T-helper 1 cell treated with Interleukin-12 subunit alpha and Interleukin-12 subunit beta and Interleukin-4 antibody, amounts not matched to agents 30 μg/mL and 1 μg/mL, for 36 hours (primary cell): Measurements from ENCODE around the gene RNF7.

Source experiments
- H3K27ac Mint-ChIP-seq: one replicate; pipeline ENCODE4 v1.8.0; 2021; ENCODE audit warnings: mild to moderate bottlenecking, mixed read lengths
- H3K27me3 Mint-ChIP-seq: one replicate; pipeline ENCODE4 v1.8.0; 2021; ENCODE audit warnings: low read depth, mixed read lengths
- H3K36me3 Mint-ChIP-seq: one replicate; pipeline ENCODE4 v1.8.0; 2021; ENCODE audit warnings: low read depth, mixed read lengths
- H3K4me1 Mint-ChIP-seq: one replicate; pipeline ENCODE4 v1.8.0; 2021; ENCODE audit warnings: low read depth, mixed read lengths
- H3K4me3 Mint-ChIP-seq: one replicate; pipeline ENCODE4 v1.8.0; 2021; ENCODE audit warnings: mild to moderate bottlenecking, moderate library complexity, mixed read lengths
- H3K9me3 Mint-ChIP-seq: one replicate; pipeline ENCODE4 v1.8.0; 2021; ENCODE audit warnings: mixed read lengths

Gene RNF7

DNA sequence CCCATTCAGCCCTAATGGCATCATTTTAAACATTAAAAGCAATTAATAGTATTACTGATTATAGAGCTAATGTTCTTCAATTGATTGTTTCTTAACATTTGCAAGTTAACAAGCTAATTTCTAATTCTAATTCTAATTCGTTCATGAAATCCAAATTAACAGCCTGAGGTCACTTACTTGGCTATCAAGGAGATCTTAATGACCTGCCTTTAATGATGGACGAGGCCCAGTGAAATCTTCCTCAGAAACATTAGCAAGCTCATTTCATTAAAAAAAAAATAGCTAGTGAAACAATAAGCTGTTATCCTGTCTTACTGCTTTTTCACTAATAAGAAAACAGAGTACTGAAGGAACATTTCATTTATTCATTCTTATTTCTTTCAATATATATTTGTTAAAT lies 15.4 kb upstream of the RNF7 start:
- Mint-ChIP-seq H3K27ac (no peak overlapping the region), H3K27me3 (peaks cover 18% of the 10 kb centered on the region), H3K9me3 (no peaks in the 10 kb centered on the region), H3K36me3 (no peaks in the 10 kb centered on the region), H3K4me1 (no peaks in the 10 kb centered on the region), H3K4me3 (no peak overlapping the region)

DNA sequence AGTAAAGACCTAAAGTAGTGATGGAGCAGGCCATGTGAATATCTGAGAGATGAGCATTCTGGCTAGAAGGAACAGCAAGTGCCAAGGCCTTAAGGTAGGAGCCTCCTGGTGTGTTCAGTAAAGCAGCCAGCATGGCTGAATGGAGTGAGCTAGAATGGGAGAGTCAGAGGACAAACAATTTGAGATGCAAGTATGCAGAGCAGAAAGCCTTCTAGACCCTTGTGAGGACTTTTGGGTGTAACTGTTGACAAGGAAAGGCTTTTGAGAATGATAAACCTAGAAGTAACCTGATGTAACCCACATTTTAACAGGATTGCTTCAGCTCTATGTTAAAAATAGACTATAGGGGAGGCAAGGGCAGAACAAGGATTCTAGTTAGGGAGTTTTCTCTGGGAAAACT lies 14.8 kb upstream of the RNF7 start:
- Mint-ChIP-seq H3K27me3 (peaks cover 18% of the 10 kb centered on the region), H3K9me3 (no peaks in the 10 kb centered on the region), H3K4me3 (no peak overlapping the region), H3K36me3 (no peaks in the 10 kb centered on the region), H3K4me1 (no peaks in the 10 kb centered on the region), H3K27ac (no peak overlapping the region)

DNA sequence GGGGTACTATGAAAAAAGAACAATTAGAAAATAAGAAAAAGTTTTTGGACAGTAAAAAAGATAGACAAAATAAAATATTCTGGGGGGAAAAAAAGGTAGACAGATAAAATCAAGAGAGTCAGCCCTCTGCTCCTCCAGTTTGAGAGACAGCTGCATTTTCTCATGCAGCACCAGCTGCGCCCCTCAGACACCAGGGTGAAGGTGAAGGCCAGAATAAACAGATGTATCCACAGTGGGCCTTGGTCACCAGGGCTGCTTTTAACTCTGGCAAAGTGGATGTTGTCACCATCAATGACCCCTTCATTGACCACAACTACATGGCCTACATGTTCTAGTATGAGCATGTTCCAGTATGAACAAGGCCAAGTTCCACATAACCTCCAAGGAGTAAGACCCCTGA lies 13.9 kb upstream of the RNF7 start:
- H3K27me3 Mint-ChIP-seq, result peaks cover 18% of the 10 kb centered on the region
- H3K9me3 Mint-ChIP-seq, result no peaks in the 10 kb centered on the region
- H3K36me3 Mint-ChIP-seq, result no peaks in the 10 kb centered on the region
- H3K4me3 Mint-ChIP-seq, result no peak overlapping the region
- no peak overlapping the region for H3K27ac Mint-ChIP-seq
- H3K4me1 Mint-ChIP-seq, result no peaks in the 10 kb centered on the region

DNA sequence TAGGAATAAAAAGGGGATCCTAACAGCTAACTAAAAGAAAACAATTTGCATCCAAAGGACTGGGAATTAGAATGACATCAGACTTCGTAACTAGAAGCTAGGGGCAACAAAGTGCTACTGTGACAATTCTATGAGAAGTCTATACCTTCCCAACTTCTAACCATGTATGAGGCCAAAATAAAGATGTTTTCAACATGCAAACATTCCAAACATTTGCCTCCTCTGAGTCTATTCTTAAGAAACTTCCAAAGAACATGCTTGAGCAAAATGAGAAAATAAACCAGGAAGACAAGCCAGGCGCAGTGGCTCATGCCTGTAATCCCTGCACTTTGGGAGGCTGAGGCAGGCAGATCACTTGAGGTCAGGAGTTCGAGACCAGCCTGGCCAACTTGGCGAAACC lies 13.1 kb upstream of the RNF7 start:
- no peaks in the 10 kb centered on the region for H3K9me3 Mint-ChIP-seq
- H3K4me3 Mint-ChIP-seq, result no peak overlapping the region
- H3K36me3 Mint-ChIP-seq, result no peaks in the 10 kb centered on the region
- no peak overlapping the region for H3K27ac Mint-ChIP-seq
- no peaks in the 10 kb centered on the region for H3K4me1 Mint-ChIP-seq
- H3K27me3 Mint-ChIP-seq, result peaks cover 14% of the 10 kb centered on the region

DNA sequence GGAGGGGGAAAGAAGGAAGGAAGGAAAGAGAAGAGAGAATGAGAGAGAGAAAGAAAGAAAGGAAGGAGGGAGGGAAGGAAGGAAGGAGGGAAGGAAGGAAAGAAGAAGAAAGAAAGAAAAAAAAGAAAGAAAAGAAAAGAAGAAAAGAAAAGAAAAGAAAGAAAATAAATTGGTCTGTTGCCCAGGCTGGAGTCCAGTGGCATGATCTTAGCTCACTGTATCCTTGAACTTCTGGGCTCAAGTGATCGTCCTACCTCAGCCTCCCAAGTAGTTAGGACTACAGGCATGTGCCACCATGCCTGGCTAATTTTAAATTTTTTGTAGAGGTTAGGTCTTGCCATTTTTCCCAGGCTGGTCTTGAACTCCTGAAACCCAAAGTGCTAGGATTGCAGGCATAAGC lies 11.6 kb upstream of the RNF7 start:
- peaks cover 12% of the 10 kb centered on the region for H3K27me3 Mint-ChIP-seq
- H3K9me3 Mint-ChIP-seq, result no peaks in the 10 kb centered on the region
- H3K4me3 Mint-ChIP-seq, result no peak overlapping the region
- H3K27ac Mint-ChIP-seq, result no peak overlapping the region
- H3K4me1 Mint-ChIP-seq, result no peaks in the 10 kb centered on the region
- H3K36me3 Mint-ChIP-seq, result no peaks in the 10 kb centered on the region

DNA sequence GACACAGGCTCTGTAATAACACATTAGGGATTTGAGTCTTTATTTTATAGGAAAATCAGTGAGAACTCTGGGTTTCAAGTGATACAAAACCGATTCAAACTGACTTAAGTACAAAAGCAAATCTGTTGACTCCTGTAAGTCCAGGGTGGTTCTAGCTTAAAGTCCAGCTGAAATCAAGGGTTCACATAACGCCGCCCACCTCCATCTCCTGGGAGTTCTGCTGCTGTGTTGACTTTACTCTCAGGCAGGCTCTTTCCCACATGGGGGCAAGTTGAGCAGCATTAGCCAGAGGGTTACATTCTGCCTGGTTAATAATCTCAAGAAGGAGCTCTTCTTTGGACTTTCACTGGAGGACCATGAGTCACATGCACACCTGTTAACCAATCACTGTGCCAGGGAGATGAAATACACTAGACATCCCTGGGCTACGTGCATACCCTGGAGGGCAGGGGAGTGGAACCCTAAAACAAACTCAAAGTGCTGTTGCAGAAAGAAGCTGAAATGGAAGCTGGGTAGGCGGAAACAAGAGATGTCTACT lies 9.7 kb upstream of the RNF7 start:
- Mint-ChIP-seq H3K36me3 (no peaks in the 10 kb centered on the region), H3K27me3 (peaks cover 10% of the 10 kb centered on the region), H3K4me3 (no peak overlapping the region), H3K27ac (no peak overlapping the region), H3K9me3 (no peaks in the 10 kb centered on the region), H3K4me1 (no peaks in the 10 kb centered on the region)

DNA sequence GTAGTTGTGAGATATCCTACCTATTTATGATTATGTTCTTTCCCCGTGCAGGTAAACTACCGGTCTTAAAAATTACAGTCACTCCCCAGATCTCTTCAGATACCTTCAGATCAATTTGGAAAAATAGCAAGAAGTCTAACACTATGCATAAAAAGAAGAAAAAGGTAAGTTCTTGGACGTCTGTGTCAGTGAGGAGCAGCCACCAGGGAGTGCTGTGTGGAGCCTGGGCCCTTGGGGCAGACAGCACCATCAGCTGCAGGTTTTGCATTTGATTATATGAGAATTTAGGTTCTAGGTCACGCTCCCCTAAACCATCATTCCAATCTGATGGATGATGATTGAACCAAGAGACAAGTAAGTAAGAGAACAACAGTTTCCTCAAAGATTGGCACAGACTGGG lies 8.9 kb upstream of the RNF7 start:
- H3K4me1 Mint-ChIP-seq, result no peaks in the 10 kb centered on the region
- H3K27ac Mint-ChIP-seq, result no peak overlapping the region
- H3K36me3 Mint-ChIP-seq, result no peaks in the 10 kb centered on the region
- no peaks in the 10 kb centered on the region for H3K9me3 Mint-ChIP-seq
- peaks cover 15% of the 10 kb centered on the region for H3K27me3 Mint-ChIP-seq
- H3K4me3 Mint-ChIP-seq, result no peak overlapping the region

DNA sequence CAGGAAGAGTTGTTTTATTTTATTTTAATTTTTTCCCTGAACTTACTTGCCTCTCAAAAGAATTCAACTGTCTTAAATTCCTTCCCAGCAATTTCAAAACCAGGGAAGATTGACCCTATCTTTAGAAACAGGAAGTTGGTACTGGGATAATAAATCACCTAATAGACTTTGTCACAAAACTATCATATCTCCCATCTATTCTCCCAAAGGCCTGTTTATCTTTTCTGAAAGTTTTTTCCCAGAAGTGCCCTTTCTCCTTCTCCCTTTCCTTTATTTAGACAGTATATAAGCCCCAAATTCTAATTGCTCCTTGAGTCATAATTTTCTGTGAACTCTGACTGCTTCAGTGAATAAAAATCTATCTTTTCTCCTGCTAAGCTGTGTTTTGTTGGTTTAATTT lies 2.9 kb upstream of the RNF7 start:
- peaks cover 5% of the 10 kb centered on the region for H3K27me3 Mint-ChIP-seq
- H3K4me3 Mint-ChIP-seq, result no peak overlapping the region
- peaks cover 2% of the 10 kb centered on the region for H3K36me3 Mint-ChIP-seq
- H3K9me3 Mint-ChIP-seq, result no peaks in the 10 kb centered on the region
- no peak overlapping the region for H3K27ac Mint-ChIP-seq
- peaks cover 12% of the 10 kb centered on the region for H3K4me1 Mint-ChIP-seq

DNA sequence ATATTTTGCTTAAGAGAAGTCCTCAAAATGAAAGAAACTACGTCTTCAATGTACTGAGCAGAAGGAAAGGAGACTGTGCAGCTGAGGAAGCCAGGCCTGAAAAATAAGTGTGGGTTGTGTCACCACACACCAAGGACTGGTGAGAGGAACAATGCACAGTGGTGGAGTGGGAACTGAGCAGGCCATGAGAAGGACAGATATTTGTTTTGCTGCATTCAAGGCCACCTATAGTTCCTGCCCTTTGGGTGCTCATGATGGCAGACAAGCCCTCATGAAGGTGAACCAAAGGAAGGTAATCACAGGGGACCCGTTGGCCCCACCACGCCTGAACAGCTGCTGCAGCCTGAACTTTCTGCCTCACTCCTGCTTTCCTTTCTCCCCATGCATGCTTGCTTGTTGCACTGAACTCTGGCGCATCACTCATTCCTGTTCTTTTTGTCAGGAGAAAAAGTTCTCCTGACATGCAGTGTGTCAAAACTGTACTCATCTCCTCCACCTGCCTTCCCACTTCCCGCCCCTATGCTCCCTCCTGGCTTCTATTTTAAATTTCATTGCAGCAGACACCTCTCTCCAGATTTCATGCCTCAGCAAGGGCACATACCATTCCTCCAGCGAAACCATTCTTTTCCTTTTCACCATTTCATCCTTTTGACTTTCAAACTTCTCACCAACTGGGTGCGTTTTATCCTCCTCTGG lies 2.2 kb upstream of the RNF7 start:
- Mint-ChIP-seq H3K36me3 (peaks cover 5% of the 10 kb centered on the region), H3K4me1 (peaks cover 19% of the 10 kb centered on the region), H3K4me3 (no peak overlapping the region), H3K9me3 (no peaks in the 10 kb centered on the region), H3K27me3 (peaks cover 5% of the 10 kb centered on the region), H3K27ac (no peak overlapping the region)

DNA sequence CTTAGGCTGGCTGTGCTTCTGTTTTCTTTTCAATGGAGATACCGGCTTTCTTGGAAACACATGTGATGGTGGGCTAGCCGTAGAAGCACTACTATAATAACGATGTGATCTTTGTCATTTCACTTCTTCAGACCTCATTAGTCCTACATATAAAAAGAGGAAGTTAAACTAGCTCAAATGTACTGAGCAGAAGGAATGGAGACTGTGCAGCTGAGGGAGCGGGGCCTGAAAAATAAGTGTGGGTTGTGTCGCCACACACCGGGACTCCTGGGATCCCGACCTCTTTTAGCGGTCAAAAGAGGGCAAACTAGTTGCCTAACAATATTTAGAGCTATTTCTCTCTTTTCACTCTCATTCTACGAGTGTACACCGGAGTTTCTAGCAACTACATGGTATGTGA lies 1.0 kb upstream of the RNF7 start:
- Mint-ChIP-seq H3K4me1 (peaks cover 23% of the 10 kb centered on the region), H3K36me3 (peaks cover 5% of the 10 kb centered on the region), H3K9me3 (no peaks in the 10 kb centered on the region), H3K27ac (no peak overlapping the region), H3K27me3 (peaks cover 5% of the 10 kb centered on the region), H3K4me3 (no peak overlapping the region)

DNA sequence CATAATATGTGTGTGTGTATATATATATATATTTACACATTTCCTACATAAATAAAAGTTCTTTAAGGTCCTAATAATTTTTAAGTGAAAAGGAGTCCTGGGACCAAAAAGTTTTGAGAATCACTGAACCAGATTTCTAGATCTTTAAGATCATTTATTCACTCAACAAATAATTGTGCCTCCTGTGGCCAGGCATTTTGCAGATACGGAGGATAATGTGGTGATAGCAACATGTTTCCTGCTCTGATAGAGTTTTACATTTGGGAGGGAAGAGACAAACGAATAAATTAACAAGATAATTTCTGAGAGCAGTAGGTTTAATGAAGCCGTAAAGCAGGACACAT lies 448 bp upstream of the RNF7 start:
- H3K4me3 Mint-ChIP-seq, result peak overlapping the region; percentile 99
- H3K4me1 Mint-ChIP-seq, result peaks cover 25% of the 10 kb centered on the region
- peaks cover 5% of the 10 kb centered on the region for H3K27me3 Mint-ChIP-seq
- H3K9me3 Mint-ChIP-seq, result no peaks in the 10 kb centered on the region
- peaks cover 8% of the 10 kb centered on the region for H3K36me3 Mint-ChIP-seq
- H3K27ac Mint-ChIP-seq, result peak overlapping the region; percentile 86

DNA sequence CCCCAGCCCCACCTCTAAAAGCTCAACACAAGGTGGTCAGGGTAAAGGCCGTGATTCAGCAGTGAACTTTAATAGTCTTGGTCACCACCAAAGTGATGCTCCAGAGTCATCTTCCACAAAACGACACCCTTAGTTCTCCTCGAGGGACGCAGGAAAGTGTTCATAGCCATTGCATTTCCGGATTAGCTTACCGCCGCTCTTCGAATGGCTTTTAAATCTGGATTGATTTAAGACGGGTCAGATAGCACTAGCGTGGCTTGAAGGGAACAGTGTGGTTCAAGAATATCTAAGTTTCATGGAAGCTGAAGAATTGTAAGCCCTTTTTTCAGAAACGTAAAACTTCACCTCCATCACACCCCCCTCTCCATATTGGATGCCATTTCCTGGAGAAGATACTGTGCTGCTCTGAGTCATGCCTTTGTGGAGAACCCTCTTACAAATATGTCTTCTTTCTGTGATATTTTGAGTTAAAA lies 829 bp downstream of the RNF7 start:
- Mint-ChIP-seq H3K27ac (peak overlapping the region; percentile 99), H3K4me3 (peak overlapping the region; percentile 99), H3K36me3 (peaks cover 8% of the 10 kb centered on the region), H3K4me1 (peaks cover 31% of the 10 kb centered on the region), H3K9me3 (no peaks in the 10 kb centered on the region), H3K27me3 (peaks cover under 1% of the 10 kb centered on the region)

DNA sequence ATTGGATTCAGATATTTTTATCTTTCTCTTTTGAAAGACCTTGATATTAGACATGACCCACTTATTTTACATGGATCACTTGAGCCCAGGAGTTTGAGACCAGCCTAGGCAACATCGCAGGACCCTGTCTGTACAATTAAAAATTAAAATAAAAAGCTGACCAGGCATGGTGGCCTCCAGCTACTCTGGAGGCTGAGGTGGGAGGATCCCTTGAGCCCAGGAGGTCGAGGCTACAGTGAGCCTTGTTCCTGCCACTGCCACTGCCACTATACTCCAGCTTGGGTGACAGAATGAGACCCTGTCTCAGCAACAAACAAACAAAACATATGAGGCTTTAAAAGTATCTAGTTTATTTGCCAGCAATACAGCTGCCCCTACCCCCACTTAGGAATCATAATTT lies 1.6 kb downstream of the RNF7 start:
- H3K36me3 Mint-ChIP-seq, result peaks cover 15% of the 10 kb centered on the region
- peak overlapping the region; percentile 99 for H3K4me3 Mint-ChIP-seq
- H3K9me3 Mint-ChIP-seq, result no peaks in the 10 kb centered on the region
- no peaks in the 10 kb centered on the region for H3K27me3 Mint-ChIP-seq
- H3K27ac Mint-ChIP-seq, result peak overlapping the region; percentile 99
- peaks cover 33% of the 10 kb centered on the region for H3K4me1 Mint-ChIP-seq

DNA sequence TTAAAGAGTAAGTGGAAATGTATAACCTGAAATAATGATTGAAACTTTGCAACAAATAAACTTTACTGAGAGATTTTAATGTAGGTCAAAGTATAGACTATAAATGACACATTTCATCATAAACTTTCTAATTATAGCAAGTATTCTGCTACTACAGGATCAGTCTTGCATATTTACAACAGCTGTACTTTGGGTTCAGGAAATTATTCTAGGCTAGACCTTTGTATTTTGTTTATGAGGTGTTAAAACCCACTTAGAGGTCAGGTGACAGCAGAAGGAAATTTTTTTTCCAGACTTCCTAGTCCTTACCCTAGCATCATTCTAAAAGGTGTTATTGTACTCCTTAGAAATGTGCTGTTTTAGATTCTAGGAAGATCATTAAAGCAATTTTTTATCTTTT lies 2.3 kb downstream of the RNF7 start:
- Mint-ChIP-seq H3K4me3 (no peak overlapping the region), H3K27ac (no peak overlapping the region), H3K4me1 (peaks cover 33% of the 10 kb centered on the region), H3K9me3 (no peaks in the 10 kb centered on the region), H3K27me3 (no peaks in the 10 kb centered on the region), H3K36me3 (peaks cover 19% of the 10 kb centered on the region)

DNA sequence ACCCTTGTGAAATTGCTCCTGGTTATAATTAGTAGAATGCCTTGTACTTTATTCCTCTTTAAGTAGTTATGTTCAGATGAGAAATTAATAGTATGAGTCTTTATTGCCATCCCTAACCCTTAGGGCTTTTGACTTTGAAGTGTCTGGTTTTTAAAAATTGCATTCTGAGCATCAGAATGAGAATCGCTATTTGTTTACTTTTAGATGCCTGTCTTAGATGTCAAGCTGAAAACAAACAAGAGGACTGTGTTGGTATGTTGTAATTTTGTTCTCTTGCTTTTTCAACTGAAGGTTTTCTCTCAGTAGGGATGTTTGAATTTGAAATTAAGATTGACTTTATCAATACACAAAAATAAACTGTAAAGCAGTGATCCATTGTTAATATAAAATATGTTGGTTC lies 5.2 kb downstream of the RNF7 start:
- Mint-ChIP-seq H3K36me3 (peaks cover 29% of the 10 kb centered on the region), H3K4me3 (no peak overlapping the region), H3K27ac (no peak overlapping the region), H3K27me3 (no peaks in the 10 kb centered on the region), H3K4me1 (peaks cover 30% of the 10 kb centered on the region), H3K9me3 (no peaks in the 10 kb centered on the region)

DNA sequence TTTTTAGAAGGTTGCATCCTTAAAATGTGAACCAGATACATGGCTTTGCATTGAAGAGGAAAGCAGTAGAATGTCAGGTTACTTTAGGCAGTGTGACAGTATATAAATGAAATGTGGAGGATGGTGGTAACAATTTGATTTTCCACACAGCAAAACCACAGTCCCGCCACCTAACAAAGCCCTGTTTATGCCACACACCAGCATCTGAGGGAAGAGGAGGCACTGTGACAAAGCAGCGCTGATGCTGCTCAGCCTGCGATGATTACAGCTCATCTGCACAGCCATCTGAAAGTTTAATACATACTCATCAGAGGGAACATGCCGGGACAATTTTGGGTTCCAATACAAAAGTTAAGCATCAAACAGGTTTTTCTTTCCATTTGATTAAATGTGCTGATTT lies 8.9 kb downstream of the RNF7 start:
- peaks cover 10% of the 10 kb centered on the region for H3K4me1 Mint-ChIP-seq
- H3K36me3 Mint-ChIP-seq, result peaks cover 27% of the 10 kb centered on the region
- H3K9me3 Mint-ChIP-seq, result no peaks in the 10 kb centered on the region
- no peak overlapping the region for H3K4me3 Mint-ChIP-seq
- H3K27me3 Mint-ChIP-seq, result no peaks in the 10 kb centered on the region
- no peak overlapping the region for H3K27ac Mint-ChIP-seq
